Erythroblast (primary cell): ENCODE results near the gene HIGD1B.

Experiments
- DNase-seq, 2 experiments: peaks; one replicate each; lab custom pipeline; 2025; lab: John Stamatoyannopoulos, UW
- GATA1 ChIP-seq: IDR thresholded peaks from 2 replicates; pipeline ENCODE4 v1.6.1; 2011; ENCODE audit warnings: low read depth, mild to moderate bottlenecking, control low read depth, low read length, moderate library complexity
- POLR2A ChIP-seq: IDR thresholded peaks from 2 replicates; pipeline ENCODE4 v1.6.1; 2011; ENCODE audit warnings: mild to moderate bottlenecking, low read length

The HIGD1B gene

DNA sequence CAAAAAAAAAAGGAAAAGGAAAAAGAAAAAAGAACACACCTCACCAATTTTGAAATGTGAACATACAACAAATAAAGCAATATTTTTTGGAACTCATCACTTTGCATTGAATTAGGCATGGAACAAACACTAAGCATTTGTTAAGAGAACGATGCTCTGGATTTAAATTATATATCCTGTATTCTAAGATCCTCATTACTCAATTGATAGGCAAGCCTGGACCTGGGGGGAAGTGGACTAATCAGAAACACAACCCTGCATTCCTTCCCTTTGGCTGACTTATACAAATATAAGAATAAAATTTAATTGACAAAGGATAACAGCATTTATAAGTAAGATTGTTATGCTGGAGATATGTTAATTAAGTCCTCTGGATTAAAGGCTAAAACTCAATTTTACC lies 19.8 kb upstream of the HIGD1B start:
- TF ChIP-seq POLR2A (no peak), GATA1 (no peak)
- no peak for DNase-seq

DNA sequence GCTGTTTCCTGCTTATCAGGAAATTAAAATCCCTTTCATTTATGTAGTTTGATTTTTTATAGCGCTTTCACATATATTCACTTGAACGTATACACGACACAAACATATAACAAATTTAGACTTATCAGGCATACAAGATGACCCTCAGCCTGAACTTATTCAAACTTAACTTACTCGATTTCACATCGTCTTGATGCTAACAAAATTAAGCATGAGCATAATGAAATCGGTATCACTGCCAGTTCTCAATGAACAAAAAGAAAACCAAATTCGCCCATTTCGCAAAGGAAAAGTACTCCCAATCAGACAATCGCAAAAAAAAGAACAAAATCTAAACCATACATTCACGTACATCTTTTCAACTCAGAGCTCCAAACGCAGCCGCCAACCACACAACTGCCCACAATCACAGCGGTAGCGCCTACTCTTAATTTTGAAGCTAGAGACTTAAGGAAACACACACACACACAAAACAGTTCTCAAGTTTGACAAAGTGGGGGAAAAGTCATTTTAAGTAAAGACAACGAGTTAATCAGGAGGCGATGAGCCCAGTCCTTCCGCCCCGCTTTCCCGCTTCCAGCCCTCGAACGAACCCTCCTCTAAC lies 18.7 kb upstream of the HIGD1B start:
- DNase-seq = peak in 1 of 2 experiments; percentile 36
- TF ChIP-seq GATA1 (no peak), POLR2A (no peak)

DNA sequence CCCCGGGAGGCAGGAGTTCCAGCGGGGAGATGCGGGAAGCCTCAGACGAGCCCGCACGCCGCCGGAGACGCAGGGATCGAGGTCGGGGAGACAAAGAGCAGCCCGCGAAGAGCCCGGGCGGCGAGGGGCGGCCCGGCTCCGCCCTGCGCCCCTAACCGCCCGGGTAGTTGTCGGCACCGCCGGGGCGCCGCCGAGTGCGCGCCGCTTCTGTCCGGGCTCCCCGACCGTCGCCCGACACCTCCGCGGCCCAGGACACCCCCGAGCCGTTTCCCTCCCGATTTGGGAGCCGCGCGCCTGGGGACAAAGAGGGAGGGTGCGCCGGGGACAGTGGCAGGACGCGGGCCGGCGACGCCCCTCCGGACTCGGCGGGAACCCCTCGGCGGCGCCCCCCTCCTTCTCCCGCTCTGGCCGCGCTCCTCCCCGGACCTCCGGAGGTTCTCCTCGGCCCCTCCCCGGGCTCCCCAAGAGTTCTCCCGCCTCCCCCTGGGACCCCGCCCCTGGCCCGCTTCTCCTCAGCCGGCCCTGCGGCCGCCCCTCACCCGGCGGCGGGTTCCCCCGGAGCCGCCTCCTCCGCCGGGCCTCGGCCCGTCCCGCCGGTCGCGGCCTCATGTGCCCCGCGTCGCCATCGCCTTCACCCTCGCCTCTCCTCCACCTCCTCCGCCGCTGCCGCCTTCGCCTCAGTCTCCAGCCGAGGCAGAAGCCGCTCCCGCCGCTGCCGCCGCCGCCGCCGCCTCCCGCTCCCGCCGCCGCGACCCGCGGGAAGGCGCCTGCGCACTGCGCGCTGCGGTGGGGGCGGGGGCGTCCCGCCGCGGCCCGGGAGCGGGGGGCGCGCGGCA lies 17.9 kb upstream of the HIGD1B start, which contains the start of gene GJC1:
Gene GJC1, minus strand, starts transcription at position 765 of the 836 bp plus-strand sequence. CDS start 24,470 bp downstream, outside the sequence.
- DNase-seq = no peak
- TF ChIP-seq GATA1 = no peak
- TF ChIP-seq POLR2A = no peak

DNA sequence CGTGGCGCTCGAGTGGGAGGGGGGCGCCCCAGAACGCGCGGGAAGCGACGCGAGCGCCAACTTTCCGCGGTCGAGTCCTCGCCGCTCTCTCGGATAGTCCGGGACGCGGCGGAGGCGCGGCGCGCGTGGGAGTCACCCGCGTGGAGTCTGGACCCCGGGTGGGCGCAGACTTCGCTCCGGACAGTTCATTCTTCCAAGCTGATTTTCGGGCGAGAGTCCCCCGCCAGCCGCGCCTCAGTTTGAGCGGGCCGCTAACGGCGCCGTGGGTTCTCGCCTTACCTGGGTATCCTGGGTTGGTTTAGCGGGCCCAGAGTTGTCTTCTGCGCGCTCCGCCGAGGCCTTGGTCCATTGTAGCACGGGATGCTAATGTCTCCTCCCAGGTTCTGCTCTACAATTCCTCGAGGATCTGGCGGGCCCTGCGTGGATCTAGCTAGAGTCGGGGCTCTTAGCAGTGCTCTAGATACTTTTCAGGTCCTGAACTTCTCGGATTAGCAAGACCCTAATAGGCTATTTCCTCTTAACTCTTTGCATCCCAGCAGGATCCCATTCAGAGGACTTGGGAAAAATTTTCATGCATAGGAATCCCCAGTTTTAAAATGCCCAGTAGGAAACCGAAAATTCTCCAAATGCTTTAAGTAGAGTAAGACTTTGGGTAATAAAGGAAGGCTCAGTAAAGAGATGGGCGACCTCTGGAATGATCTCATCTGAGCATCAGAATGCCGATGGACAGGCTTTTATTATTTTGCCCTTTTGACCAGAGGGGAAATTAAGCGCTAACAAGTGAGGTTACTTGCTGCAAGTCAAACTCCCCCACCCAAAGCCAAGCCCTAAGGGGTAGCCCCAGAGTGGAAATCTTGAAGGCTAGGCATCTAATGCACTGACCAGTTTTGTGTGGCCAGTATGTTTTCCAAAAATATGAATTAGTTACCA lies 17.1 kb upstream of the HIGD1B start:
- TF ChIP-seq POLR2A (no peak), GATA1 (no peak)
- no peak for DNase-seq

DNA sequence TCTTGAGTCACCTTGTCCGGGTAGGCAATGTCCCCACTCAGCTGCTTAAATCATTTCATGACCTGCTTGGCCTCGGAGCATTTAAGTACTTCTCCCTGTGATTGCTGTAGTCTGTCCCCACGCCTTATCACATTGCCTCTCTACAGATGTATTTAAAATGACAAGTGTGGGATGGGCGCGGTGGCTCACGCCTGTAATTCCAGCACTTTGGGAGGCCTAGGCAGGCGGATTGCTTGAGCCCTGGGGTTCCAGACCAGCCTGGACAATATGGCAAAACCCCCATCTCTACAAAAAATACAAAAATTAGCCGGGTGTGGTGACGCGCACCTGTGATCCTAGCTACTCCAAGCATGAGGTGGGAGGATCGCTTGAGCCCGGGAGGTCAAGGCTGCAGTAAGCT lies 16.3 kb upstream of the HIGD1B start:
- TF ChIP-seq POLR2A (no peak), GATA1 (no peak)

DNA sequence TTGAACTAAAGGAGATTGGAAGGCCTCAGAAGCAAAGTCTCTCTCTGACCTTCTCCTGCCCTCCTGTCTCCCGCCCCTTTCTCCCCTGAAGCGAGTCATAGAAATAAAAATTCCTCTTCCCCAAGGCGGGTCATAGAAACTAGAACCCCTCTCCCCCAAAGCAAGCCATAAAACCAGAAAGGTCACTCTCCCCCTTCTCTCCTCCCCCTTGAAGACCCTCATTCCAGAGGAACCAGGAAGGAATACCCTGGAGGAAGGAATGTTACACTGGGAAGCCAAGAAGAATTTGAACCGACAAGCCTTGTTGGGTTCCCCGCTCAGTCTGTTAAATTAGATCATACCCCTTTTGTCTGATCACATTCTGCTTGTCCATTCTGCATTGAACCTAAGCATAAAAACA lies 14.9 kb upstream of the HIGD1B start:
- no peak for DNase-seq
- no peak for TF ChIP-seq POLR2A
- no peak for TF ChIP-seq GATA1

More for the DNA sequence above, 16.3 kb upstream of the HIGD1B start:
- DNase-seq = no peak

DNA sequence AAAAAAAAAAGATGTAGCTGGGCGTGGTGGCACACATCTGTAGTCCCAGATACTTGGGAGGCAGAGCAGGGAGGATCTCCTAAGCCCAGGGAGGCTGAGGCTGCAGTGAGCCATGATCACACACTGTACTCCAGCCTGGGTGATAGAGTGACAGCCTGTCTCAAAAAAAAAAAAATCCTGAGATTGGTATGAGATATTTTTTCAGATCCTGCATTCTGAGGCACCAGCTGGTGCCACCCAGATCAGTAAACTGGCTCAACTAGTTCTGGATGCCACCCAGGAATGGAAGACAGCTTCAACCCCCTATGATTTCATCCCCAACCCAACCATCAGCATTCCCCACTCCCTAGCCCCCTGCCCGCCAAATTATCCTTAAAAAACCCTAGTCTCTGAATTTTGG lies 10.5 kb upstream of the HIGD1B start:
- TF ChIP-seq POLR2A (no peak), GATA1 (no peak)
- no peak for DNase-seq

DNA sequence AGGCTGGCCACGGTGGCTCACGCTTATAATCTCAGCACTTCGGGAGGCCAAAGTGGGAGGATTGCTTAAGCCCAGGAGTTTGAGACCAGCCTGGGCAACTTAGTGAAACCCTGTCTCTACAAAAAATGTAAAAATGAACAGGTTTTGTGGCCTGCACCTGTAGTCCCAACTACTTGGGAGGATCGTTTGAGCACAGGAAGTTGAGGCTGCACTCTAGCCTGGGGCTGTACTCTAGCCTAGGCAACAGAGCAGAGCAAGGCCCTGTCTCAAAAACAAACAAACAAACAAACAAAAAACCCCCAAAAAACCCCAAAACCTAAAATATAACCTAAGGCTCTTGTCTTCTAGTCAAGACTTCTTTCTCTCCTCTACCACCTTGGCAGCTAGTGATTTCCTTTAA lies 7.4 kb upstream of the HIGD1B start:
- DNase-seq = no peak
- no peak for TF ChIP-seq GATA1

DNA sequence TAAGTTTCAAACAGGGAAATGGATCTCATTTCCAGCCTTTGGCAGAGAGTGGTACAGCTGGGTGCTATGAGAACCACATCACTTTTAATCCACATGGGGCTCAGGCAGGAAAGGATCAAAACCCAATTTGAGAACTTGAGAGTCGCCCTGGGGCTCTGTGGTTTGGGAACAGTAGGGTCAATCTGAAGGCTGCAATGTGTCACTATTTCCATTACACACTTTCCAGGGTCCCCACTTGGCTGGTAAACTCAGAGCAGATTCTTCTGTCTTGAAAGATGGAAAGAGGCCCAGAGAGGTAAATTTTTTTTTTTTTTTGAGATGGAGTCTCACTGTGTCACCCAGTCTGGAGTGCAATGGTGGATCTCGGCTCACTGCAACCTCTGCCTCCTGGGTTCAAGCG lies 6.7 kb upstream of the HIGD1B start:
- no peak for TF ChIP-seq GATA1
- no peak for TF ChIP-seq POLR2A
- DNase-seq = no peak

DNA sequence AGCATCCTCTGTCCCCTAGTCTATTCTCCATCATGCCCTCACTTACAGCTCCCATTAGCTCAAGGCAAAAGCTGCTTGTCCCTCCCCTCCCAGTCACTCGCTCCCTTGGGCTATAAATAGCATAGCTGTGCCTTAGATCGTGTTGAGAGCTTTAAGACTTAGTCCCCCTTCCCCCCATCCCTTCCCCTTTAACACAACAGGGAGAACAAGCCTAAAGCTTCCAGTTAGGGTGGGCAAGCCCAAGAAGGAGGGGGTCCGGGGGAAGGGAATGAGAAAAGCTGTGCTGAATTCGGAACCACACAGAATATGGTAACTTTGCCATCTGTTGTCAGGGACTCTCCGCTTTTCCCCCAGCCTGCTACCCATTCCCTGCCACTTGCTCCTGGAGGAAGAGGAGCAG lies 4.9 kb upstream of the HIGD1B start:
- no peak for DNase-seq
- TF ChIP-seq POLR2A (no peak), GATA1 (no peak)

DNA sequence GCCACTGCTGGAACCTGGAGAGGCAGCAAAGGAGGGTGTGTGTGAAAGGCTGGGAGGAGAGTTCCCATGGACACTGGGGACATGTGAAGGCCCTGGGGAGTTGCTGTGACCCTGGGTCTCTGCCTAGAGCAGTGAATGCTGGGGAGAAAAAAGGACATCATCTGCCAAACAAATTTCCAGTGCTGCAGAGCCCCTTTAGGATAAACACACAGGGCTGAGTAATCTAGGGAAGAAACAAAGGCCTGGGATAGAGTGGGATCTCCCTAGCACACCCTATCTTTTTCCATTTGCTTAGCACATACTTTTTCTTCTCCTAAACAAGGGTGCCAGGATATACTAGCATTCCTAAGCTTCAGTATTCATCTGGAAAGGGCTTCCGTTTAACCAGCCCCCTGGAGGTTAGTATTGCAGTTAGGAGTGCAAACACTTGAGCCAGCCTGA lies 3.3 kb upstream of the HIGD1B start:
- DNase-seq = no peak
- TF ChIP-seq GATA1 (no peak), POLR2A (no peak)

DNA sequence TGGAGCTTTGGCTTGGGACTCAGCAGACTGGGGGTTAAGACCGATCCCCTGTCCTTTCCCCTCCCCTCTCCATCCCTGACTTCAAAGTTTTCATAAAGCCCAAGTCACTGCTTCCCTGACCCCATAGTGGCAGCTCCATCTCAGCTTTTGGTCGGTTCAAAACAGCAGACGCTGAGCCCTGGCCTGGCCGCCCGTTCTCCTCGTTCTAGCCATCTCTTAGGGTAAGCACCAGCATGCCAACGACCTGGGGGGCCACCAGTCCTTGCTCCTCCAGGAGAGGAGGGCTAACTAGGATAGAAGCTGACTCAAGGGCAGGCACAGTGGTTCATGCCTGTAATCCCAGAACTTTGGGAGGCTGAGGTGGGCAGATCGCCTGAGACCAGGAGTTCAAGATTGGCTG lies 1.5 kb upstream of the HIGD1B start:
- TF ChIP-seq POLR2A = no peak
- no peak for TF ChIP-seq GATA1
- DNase-seq = no peak

DNA sequence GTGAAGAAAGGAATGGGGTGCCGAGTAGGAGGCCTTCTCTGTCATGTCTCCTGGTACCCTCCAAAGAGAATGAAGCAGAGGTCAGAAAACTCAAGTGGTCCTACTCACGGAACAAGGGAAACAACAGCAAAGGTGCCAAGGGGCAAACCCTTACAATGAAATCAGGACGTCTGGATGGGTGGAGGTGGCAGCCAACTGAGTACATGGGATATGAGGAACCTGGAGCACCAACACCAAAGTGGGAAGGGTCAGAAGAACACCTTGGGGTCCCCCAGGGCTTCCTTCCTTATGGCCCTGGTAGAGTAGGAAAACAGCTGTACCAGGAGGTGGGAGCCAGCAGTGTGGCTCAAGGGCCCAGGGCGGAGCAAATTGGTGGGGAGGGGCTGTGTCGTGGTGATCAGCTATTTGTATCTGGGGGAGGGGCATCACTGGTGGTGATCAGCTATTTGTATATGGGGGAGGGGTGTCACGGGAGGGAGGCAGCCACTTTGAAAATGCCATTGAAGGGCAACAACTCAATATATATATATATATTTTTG lies 643 bp downstream of the HIGD1B start:
- no peak for DNase-seq
- TF ChIP-seq POLR2A (no peak), GATA1 (no peak)
